GM19043 (cell line): ENCODE measurements around the gene HLA-DQA1.
"Not testable (repeated sequence)": the region's sequence is repeated elsewhere in the genome, so short reads cannot be mapped to it uniquely, and the experiment has no call there.

ENCODE experiments used
- ATAC-seq: cut with Tn5 transposase; IDR thresholded peaks from one replicate; pipeline ENCODE4 v1.9.1; 2021; ENCODE audit warnings: low read depth; ENCODE audit not compliant: unreplicated experiment

HLA-DQA1 gene

DNA sequence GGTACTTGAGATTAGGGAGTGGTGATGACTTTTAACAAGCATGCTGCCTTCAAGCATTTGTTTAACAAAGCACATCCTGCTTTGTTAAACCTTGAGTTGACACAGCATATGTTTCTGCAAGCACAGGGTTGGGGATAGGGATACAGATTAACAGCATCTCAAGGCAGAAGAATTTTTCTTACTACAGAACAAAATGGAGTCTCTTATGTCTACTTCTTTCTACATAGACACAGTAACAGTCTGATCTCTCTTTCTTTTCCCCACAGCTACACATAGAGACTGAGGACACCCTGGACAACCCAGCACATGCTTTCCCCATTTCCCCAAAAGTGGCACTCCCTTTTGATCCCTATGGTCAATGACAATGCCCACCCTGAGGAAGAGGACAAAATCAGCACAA, 20.6 kb downstream of the HLA-DQA1 start:
- not testable (repeated sequence) for ATAC-seq

- no peak for ATAC-seq
Measured at GRCh38 chr6:32658268-32658897, 21.2 kb downstream of the HLA-DQA1 start.

DNA sequence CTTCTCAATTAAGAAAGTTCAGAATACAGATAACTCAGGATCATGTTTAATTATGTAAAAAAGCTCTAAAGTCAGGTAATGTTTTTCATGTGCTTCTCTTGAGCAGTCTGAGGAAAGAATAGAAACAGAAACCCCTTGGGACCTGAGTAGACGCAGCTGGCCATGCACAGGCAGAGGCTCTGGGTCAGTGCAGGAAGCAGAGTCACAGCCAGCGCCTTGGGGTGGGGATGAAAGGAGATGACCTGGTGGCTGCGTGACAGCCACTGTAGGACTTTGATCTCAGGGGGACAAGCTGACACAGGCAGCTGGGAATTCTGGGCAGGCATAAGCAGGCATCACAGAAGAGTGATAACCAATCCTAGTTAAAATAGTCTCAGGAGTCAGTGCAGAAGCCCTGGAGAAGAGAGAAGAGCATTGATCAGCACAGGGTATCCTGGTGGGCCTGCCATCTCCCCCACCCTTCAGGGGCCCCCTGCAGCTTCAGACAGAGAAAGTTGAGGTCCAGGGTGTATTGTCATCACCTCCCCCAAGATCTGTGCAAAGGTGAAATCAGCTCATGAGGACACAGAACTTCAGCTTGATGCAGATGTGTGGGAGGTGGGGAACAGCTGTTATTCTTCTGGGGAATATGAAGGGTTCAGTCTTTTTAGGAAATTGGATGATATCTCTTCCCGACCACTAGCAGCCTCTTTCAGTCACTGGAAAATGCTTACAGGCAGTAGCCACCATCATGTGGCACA, 22.8 kb downstream of the HLA-DQA1 start:
- peak; percentile 57 for ATAC-seq

GRCh38 chr6:32662099-32662498, 24.9 kb downstream of the HLA-DQA1 start:
- ATAC-seq, result no peak

- ATAC-seq, result no peak
Measured at GRCh38 chr6:32662836-32663235, 25.6 kb downstream of the HLA-DQA1 start.

GRCh38 chr6:32664354-32664753, 27.1 kb downstream of the HLA-DQA1 start:
- no peak for ATAC-seq

DNA sequence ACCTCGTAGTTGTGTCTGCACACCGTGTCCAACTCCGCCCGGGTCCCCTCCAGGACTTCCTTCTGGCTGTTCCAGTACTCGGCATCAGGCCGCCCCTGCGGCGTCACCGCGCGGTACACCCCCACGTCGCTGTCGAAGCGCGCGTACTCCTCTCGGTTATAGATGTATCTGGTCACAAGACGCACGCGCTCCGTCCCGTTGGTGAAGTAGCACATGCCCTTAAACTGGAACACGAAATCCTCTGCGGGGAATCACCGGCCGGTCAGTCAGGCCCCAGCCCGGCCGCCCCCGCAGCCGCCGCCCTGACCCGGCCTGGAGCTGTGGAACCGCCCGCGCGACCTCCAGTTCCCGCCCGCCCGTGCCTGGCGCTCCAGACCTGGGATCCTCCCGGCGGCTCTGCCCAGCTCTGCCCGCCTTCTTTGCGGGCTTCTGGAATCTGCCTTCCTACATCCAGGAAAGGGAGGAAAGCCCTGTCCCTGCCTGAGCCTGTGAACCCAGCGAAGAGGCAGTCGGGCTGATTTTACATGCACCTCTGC, 27.7 kb downstream of the HLA-DQA1 start:
- no peak for ATAC-seq

DNA sequence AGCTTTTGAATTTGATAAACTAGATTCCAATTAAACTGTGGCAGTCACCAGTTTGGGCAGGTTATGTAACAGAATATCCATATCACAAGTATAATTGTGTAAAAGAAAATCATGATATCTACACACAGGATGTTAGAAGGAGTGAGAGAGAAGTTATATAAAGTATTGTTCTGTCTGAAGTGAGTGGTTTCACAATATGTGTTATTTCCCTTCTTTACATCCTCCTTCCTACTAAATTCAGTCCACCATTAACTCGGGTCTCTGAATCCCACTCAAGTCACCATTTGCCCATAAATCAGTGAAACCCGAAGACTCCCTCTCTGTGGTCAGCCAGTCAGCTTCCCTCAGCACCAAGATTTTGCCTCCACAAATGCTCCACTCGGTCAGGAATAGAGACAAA, 28.5 kb downstream of the HLA-DQA1 start:
- no peak for ATAC-seq

GRCh38 chr6:32666420-32667300, 29.5 kb downstream of the HLA-DQA1 start, which contains the start of gene HLA-DQB1:
HLA-DQB1 (minus strand) TSS chr6:32666657; CDS start chr6:32666607, 50 bp downstream.
- peak; percentile 47 for ATAC-seq

- peak; percentile 78 for ATAC-seq
Measured at GRCh38 chr6:32668226-32668747, 31.1 kb downstream of the HLA-DQA1 start.

- ATAC-seq, result no peak
Measured at GRCh38 chr6:32669240-32669639, 32.0 kb downstream of the HLA-DQA1 start.

DNA sequence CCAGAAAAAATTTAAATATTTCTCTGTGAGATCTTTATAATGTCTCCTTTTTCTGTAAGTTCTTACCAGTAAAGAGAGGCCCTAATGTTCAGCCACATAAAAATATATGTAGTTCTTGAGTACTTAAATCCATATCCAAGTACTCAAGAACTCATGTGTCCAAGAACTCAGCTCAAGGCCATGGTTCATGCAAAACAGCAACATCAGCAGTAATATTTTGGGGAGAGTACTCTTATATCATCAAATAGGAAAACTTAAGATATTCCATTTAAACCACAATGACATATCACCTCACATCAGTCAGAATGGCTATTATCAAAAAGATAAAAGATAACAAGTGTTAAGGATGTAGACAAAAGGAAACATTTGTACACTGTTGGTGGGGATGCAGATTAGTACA, 32.7 kb downstream of the HLA-DQA1 start:
- ATAC-seq, result no peak

DNA sequence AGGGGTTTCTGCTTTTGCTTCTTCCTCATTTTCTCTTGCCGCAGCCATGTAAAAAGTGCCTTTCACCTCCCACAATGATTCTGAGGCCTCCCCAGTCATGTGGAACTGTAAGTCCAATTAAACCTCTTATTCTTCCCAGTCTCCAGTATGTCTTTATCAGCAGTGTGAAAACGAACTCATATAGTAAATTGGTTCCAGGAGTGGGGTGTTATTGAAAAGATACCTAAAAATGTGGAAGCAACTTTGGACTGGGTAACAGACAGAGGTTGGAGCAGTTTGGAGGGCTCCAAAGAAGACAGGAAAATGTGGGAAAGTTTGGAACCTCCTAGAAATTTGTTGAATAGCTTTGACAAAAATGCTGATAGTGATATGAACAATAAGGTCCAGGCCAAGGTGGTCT, 34.7 kb downstream of the HLA-DQA1 start:
- ATAC-seq, result not testable (repeated sequence)

GRCh38 chr6:32674123-32674522, 36.9 kb downstream of the HLA-DQA1 start:
- ATAC-seq, result not testable (repeated sequence)

GRCh38 chr6:32679492-32679891, 42.3 kb downstream of the HLA-DQA1 start:
- no peak for ATAC-seq

- ATAC-seq, result no peak
Measured at GRCh38 chr6:32680055-32680454, 42.8 kb downstream of the HLA-DQA1 start.

GRCh38 chr6:32684246-32684645, 47.0 kb downstream of the HLA-DQA1 start:
- ATAC-seq, result no peak

DNA sequence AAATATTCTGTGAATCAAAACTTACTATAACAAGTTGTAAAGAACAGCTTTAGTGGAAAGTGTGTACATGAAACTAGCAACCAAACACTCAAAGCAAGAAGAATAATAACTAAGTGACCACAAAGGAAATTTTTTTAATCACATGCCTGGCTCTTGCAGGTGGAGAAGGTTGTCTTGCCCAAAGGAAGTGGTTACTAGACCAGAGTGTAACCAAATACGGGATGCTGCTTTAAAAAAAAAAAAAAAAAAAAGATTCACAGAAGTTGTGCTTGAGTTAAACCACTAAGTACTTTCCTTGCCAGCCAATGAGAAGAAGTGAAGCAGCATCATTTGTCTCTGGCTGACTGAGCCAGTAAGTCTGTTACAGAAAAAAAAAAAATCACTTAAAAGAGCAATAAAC, 48.4 kb downstream of the HLA-DQA1 start:
- ATAC-seq, result peak; percentile 68

GRCh38 chr6:32689531-32690501, 52.6 kb downstream of the HLA-DQA1 start:
- no peak for ATAC-seq
